OCI-LY3 (cell line): ENCODE measurements around the gene USE1.
A peak's percentile ranks its signal among the peaks of the same experiment; 100 is the strongest.

Source experiments
- H2AFZ ChIP-seq: fragments of 200-600, 300-600 bp; shearing (Covaris generic); 2 replicates; pipeline ENCODE4 v1.6.0; 2014; ENCODE audit warnings: antibody characterized with exemption, low read depth, low read length
- H3K27ac ChIP-seq: fragments of 200-600, 300-600 bp; sonication (generic); 2 replicates; pipeline ENCODE4 v1.5.1; 2014; ENCODE audit warnings: mild to moderate bottlenecking, low read length, moderate library complexity, mixed read lengths
- H3K27me3 ChIP-seq: fragments of 200-600, 300-600 bp; sonication (generic); 2 replicates; pipeline ENCODE4 v1.6.1; 2014; ENCODE audit warnings: low read depth, low read length, mixed read lengths
- H3K36me3 ChIP-seq: fragments of 200-600, 300-600 bp; sonication (generic); replicated peaks from 2 replicates; pipeline ENCODE3; 2014; ENCODE audit warnings: low read depth, low read length, mixed read lengths
- H3K4me1 ChIP-seq: fragments of 300-600, 200-600 bp; sonication (generic); 2 replicates; pipeline ENCODE4 v1.6.1; 2014; ENCODE audit warnings: low read length, mixed read lengths
- H3K4me2 ChIP-seq: fragments of 200-600, 300-600 bp; sonication (generic); 2 replicates; pipeline ENCODE4 v1.6.1; 2014; ENCODE audit warnings: low read length, mixed read lengths
- H3K4me3 ChIP-seq: fragments of 300-600, 200-600 bp; sonication (generic); 2 replicates; pipeline ENCODE4 v1.5.1; 2014; ENCODE audit warnings: antibody characterized with exemption, mild to moderate bottlenecking, low read length, moderate library complexity
- H3K79me2 ChIP-seq: fragments of 300-600, 200-600 bp; shearing (Covaris generic); 2 replicates; pipeline ENCODE4 v1.6.1; 2014; ENCODE audit warnings: mild to moderate bottlenecking, low read length, mixed read lengths
- H3K9ac ChIP-seq: fragments of 300-600, 200-600 bp; shearing (Covaris generic); 2 replicates; pipeline ENCODE4 v1.6.0; 2014; ENCODE audit warnings: mild to moderate bottlenecking, low read length, moderate library complexity
- H3K9me3 ChIP-seq: fragments of 200-600, 300-600 bp; shearing (Covaris generic); 2 replicates; pipeline ENCODE4 v1.6.1; 2014; ENCODE audit warnings: low read length, mixed read lengths; ENCODE audit not compliant: insufficient read depth
- H4K20me1 ChIP-seq: fragments of 200-600, 300-600 bp; sonication (generic); 2 replicates; pipeline ENCODE4 v1.6.1; 2016; ENCODE audit warnings: low read length, mixed read lengths; ENCODE audit not compliant: insufficient read depth
- CTCF ChIP-seq: fragments of 200-600, 300-600 bp; sonication (generic); IDR thresholded peaks from 2 replicates; pipeline ENCODE4 v1.5.1; 2014; ENCODE audit warnings: antibody characterized with exemption, low read length, low read depth
- EZH2phosphoT487 ChIP-seq: fragments of 200-600 bp; shearing (Covaris generic); IDR thresholded peaks from 2 replicates; pipeline ENCODE4 v1.6.1; 2018; ENCODE audit warnings: antibody characterized with exemption, mixed run types, low read depth

USE1 gene

GRCh38 chr19:17243830-17244617 is 28.9 kb downstream of the USE1 start:
- no peak for TF ChIP-seq CTCF
- no peak for TF ChIP-seq EZH2phosphoT487
- H3K27me3 ChIP-seq: peaks cover 4% of the 10 kb centered on the region; the same call in 1 of the 2 replicates
- H3K36me3 ChIP-seq: no peaks in the 10 kb centered on the region
- peak overlapping the region; percentile 89 for H3K4me3 ChIP-seq
- H3K27ac ChIP-seq: no peak overlapping the region
- H4K20me1 ChIP-seq: peaks cover 16% of the 10 kb centered on the region; the same call in 1 of the 2 replicates
- H2AFZ ChIP-seq: no peak overlapping the region
- peaks cover 18% of the 10 kb centered on the region for H3K4me1 ChIP-seq
- peak overlapping the region; percentile 75 for H3K9ac ChIP-seq
- peaks cover 27% of the 10 kb centered on the region; the same call in 1 of the 2 replicates for H3K79me2 ChIP-seq
- H3K4me2 ChIP-seq: peak overlapping the region; percentile 85
- H3K9me3 ChIP-seq: no peaks in the 10 kb centered on the region

- TF ChIP-seq EZH2phosphoT487 (no peak), CTCF (no peak)
- Histone ChIP-seq H3K4me1 (peaks cover 18% of the 10 kb centered on the region), H3K79me2 (peaks cover 27% of the 10 kb centered on the region; the same call in 1 of the 2 replicates), H3K4me2 (peak overlapping the region; percentile 85), H3K36me3 (no peaks in the 10 kb centered on the region), H3K9ac (peak overlapping the region; percentile 75), H3K4me3 (peak overlapping the region; percentile 89), H2AFZ (no peak overlapping the region), H3K27me3 (peaks cover 4% of the 10 kb centered on the region; the same call in 1 of the 2 replicates), H3K27ac (no peak overlapping the region), H4K20me1 (peaks cover 16% of the 10 kb centered on the region; the same call in 1 of the 2 replicates), H3K9me3 (no peaks in the 10 kb centered on the region)
Observed at GRCh38 chr19:17244618-17245534, 29.7 kb downstream of the USE1 start.

DNA sequence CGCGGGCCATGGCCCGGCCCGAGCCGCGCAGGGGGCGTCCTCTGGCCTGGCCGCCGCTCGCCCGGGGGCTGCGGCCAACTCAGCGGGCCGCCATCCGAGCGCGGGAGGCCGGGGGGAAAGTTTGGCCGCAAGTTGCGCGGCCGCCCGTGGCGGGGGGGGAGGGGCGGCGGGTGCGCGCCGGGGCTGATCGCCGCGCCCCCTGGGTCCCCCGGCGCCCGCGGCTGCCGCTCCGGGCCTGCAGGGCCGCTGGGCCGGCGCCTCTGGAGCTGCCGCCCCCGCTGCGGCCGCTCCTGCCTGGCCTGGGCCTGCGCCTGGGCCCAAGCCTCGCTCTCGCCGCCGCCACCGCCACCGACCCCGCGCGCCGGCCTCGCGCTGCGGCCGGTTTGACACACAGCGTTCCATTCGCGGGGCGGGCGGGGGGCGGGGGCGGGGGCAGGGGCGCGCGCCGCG is 30.4 kb downstream of the USE1 start, which contains the start of gene NR2F6:
Gene NR2F6, minus strand, starts transcription at position 385 of the 450 bp plus-strand sequence. CDS start 699 bp downstream, outside the sequence.
- Histone ChIP-seq H3K4me1 (peaks cover 18% of the 10 kb centered on the region), H3K9ac (peak within 1 kb of the TSS; percentile 93), H4K20me1 (peaks cover 16% of the 10 kb centered on the region; the same call in 1 of the 2 replicates), H3K79me2 (peaks cover 27% of the 10 kb centered on the region; the same call in 1 of the 2 replicates), H2AFZ (peak within 1 kb of the TSS; percentile 71), H3K9me3 (no peaks in the 10 kb centered on the region), H3K27ac (peak within 1 kb of the TSS; percentile 72), H3K4me2 (peak within 1 kb of the TSS; percentile 90), H3K27me3 (peaks cover 4% of the 10 kb centered on the region; the same call in 1 of the 2 replicates), H3K36me3 (no peaks in the 10 kb centered on the region), H3K4me3 (peak within 1 kb of the TSS; percentile 89)
- TF ChIP-seq CTCF (no peak), EZH2phosphoT487 (no peak)
